Left renal pelvis (tissue), 4 donors: Measurements from ENCODE around the gene TAS2R38. TPM values are rescaled to one million over a fixed set of nuclear protein-coding genes. Genes with fewer than 3 reads are reported as not detected.

ENCODE experiments used
- polyA plus RNA-seq, 4 donors: library from polyadenylated mRNA; unstranded; fragments of 120-200 nt; gene quantifications; one replicate each; pipeline ENCODE4 v1.2.1, GENCODE V29; 2013; ENCODE audit not compliant: insufficient read length in 4 of 4

The TAS2R38 gene
- polyA plus RNA-seq, 4 donors = 0.15 TPM; not detected in 3

Other genes starting within 250 kb of the TAS2R38 start
- 100 to 1,000 TPM; 114 to 159 (median 130) TPM for gene SSBP1, start 235.4 kb downstream of the TAS2R38 start, polyA plus RNA-seq
- 1 to 10 TPM in 1 of 4 donors, under 1 TPM in 3; 0.40 to 1.1 (median 0.85) TPM for gene TAS2R3, start 209.7 kb downstream of the TAS2R38 start, polyA plus RNA-seq
- gene TAS2R4, start 197.1 kb downstream of the TAS2R38 start, polyA plus RNA-seq = 1 to 10 TPM; 1.2 to 5.7 (median 1.6) TPM
- 1 to 10 TPM; 1.7 to 9.3 (median 3.5) TPM for gene TAS2R5, start 183.6 kb downstream of the TAS2R38 start, polyA plus RNA-seq
- gene PRSS37, start 132.3 kb downstream of the TAS2R38 start, polyA plus RNA-seq = 1 to 10 TPM in 1 of 4 donors, under 1 TPM in 3; 0.14 to 1.0 (median 0.35) TPM
- gene OR9A4, start 57.4 kb downstream of the TAS2R38 start, polyA plus RNA-seq = not detected
- gene CLEC5A, start 26.8 kb downstream of the TAS2R38 start, polyA plus RNA-seq = under 1 TPM; 0.21 to 0.67 (median 0.57) TPM
- 10 to 100 TPM in 2 of 4 donors, 1 to 10 TPM in 2; 1.2 to 22.4 (median 12.7) TPM for gene MGAM, start 22.1 kb upstream of the TAS2R38 start, polyA plus RNA-seq
- under 1 TPM; 0.20 to 0.57 (median 0.54) TPM for gene MGAM2, start 137.9 kb upstream of the TAS2R38 start, polyA plus RNA-seq